Left forelimb (tissue), 1 donor: Measurements from ENCODE around the gene PHACTR3.
"Not testable (repeated sequence)": the region's sequence is repeated elsewhere in the genome, so short reads cannot be mapped to it uniquely, and the experiment has no call there.

Experiments
- DNase-seq: peaks from one replicate; pipeline ENCODE4 v3.0.0-alpha.2; 2018; ENCODE audit warnings: low spot score

PHACTR3 gene

GRCh38 chr20:59863058-59863457 lies 258.7 kb downstream of the PHACTR3 start:
- no peak for DNase-seq

DNA sequence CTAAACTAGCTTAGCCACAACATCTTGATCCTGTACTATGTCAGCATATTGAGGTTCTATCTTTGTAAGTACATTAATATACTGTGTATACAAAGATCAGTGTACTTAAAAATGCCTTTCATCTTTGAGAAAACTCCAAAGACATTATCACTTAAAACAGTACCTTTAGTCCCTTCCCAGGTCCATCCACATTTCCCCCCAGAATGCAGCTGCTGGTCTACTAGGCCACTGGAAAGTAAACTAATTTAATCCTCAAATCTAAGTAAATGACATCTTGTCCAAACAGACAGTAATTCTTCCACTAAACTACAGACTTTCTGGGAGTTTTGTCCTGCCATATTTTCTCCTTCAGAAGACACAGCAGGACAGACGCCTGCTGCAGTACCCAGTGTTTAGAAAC lies 260.4 kb downstream of the PHACTR3 start:
- DNase-seq: no peak

DNA sequence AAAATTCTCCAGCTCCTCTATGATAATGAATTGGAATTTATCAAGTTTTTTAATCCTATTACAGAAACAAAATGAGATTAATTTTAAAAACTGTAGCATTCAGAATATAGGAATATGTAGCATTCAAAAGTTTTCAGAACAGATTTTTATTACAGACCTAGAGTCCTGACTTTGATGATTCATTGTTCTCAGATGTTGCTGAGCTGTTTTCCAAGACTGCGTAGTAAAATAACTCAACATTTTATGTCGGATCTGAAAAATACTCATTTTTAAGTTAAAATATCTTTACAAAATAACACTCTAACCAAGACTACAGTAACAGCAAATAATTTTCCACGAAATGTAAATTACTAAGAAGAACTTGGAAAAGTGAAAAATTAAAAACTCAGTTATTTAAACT lies 262.0 kb downstream of the PHACTR3 start:
- no peak for DNase-seq

DNA sequence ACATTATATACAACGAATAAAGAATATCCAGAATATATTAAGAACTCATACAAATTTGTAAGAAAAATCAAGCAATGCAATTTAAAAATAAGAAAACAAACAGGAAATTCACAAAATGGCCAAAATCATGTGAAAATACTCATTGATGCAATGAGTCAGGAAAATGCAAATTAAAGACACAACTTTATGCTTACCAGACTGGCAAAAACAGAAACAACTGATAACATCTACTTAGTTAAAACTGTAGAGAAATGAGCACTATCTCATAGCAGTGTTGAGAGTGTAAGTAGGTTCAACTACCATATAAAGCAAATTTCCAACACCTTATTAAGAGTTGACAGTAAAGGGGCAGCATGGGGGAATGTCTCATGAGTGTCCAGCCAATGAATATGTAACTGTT lies 266.8 kb downstream of the PHACTR3 start:
- DNase-seq: no peak

GRCh38 chr20:59873409-59873808 lies 269.1 kb downstream of the PHACTR3 start:
- DNase-seq: no peak

DNA sequence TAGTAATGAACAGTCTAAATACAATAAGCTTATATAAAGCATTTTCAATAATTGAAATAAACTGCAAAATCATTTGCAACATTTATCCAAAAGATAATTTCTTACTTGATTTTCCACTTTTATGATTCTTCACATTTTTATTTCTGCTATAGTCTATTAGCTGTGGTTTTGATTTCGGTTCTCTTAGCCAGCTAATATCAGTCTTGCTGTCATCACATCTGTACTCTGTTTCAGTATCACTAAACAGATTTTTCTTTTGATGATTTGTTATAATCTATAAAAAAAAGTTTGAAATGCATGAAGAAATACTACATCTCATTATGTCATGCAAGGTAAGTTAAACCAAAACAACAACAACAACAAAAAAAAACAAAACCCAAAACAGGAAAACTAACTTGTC lies 275.9 kb downstream of the PHACTR3 start:
- no peak for DNase-seq

- no peak for DNase-seq
Measured at GRCh38 chr20:59884494-59884893, 280.2 kb downstream of the PHACTR3 start.

DNA sequence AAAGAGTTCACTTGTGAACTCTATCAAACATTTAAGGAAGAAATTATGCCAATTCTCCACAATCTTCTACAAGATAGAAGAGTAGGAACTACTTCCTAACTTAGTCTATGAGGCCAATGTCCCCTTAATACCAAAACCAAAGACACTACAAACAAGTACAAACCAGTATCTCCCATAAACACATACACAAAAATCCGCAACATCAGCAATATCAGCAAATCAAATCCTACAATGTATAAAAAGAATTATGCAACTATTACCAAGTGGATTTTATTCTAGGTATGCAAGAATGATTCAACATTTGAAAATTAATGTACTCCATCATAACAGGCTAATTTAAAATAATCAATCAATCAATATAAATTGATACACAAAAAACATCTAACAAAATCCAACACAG lies 283.7 kb downstream of the PHACTR3 start:
- no peak for DNase-seq

- DNase-seq: not testable (repeated sequence)
Measured at GRCh38 chr20:59890035-59890434, 285.7 kb downstream of the PHACTR3 start.

DNA sequence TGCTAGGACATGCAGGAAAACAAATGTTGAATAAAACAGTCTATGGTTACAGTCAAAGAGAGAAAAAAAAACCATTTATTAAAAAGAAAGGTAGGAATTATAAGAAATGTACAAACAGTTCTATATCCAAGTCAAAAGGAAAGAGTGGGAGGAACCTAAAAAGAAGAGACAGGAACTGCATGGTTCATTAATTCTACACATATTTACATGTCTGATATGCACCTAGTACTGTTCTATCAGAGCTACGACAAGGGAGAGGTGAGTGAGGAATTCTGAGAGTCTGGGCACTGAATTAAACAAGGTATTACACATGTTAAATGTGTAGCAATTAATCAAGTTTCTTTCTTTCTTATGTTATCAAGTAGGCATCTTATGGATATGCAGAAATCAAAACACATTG lies 287.2 kb downstream of the PHACTR3 start:
- DNase-seq: no peak

DNA sequence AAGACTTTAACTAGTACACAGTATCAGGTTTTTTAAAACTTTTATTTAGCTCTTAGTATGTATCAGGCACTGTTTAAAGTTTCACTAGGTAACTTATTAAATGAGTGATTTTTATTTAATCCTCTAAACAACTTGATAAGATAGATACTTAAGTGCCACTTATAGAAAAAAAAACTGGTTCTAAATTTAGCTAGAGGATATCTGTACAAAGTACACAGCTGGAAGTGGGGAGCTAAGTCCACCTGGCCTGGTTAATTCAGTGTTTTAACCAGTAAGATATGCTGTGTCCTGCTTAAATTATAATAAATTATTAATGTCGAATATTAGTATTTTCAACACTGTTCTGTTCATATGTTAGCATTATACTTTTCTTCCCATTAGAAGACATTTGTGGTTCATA lies 291.6 kb downstream of the PHACTR3 start:
- DNase-seq: no peak
